ENCODE results near the gene CCDC192.

CCDC192 gene

GRCh38 chr5:127985811-127986325 is 282.7 kb downstream of the CCDC192 start:
- DNase-seq (ENCODE audit: low spot score): no peak

DNA sequence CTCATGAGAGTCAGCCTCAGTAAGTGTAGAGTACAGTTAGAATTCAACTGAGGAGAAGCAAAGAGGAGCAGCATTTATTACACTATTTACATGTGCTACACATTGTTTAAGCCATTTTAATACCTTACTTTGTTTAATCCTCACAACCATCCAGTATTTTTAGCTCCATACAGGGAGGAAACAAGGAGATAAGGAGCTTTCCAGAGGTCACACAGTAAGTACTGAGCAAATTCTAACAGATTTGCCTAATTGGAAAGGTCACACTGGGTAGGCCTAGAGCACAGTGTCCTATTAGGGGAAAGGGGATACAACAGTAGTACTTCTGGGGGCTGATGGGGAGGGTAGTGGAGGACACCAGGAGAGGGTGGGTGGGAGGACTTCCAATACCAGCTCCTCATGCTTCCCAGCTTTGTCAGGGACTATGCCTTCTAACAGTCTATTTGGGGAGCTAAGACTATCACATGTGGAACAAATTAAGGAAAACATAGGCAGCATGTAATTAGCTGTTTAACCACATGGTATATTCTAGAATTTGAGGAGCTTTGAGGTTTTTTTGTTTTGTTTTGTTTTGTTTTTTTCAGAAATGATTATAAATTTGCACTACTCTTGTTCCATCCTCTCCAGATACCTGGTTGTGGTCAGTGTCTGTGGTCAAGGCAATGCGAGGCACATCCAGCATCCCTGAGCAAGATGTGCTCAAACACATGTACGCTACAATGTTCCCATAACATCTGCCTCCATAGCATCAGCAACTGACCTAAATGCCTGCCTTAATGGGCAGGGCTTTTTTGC is 284.4 kb downstream of the CCDC192 start:
- DNase-seq (ENCODE audit: low spot score): no peak

- DNase-seq (ENCODE audit: low spot score): no peak
These were observed 285.1 kb downstream of the CCDC192 start for GRCh38 chr5:127988146-127988760.

Data from cerebellar cortex (tissue), 1 donor.